Measurements from ENCODE around the gene OTUD6A.
"Not testable (repeated sequence)": the region's sequence is repeated elsewhere in the genome, so short reads cannot be mapped to it uniquely, and the experiment has no call there.

OTUD6A gene

GRCh38 chrX:70049406-70049805, 12.9 kb upstream of the OTUD6A start:
- no peak for DNase-seq

GRCh38 chrX:70049925-70050324, 12.3 kb upstream of the OTUD6A start, which contains the start of gene AWAT2:
TSS of gene AWAT2 (minus strand) at chrX:70049938. CDS start at chrX:70049932, 6 bp downstream.
- DNase-seq, result no peak

- no peak for DNase-seq
Measured at GRCh38 chrX:70052895-70053615, 9.2 kb upstream of the OTUD6A start.

DNA sequence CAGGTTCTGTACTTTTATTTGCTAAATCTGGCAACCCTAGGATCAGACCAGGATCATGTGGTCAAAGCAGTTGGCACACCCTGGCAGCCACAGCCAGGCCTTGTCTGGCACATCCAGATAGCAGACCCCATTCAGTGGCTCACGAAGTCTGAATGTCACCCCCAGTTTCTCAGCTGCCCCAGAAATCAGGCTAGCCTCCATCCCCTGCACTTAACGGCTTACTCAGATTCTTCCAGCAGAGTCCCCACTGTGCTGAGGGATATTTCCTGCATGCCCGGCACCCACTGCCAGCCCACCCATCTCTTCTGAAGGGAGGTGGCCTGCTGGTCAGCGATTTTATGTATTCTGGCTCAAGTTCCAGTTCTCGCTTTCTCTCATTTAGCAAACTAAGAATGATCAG, 7.9 kb upstream of the OTUD6A start:
- DNase-seq, result no peak

- DNase-seq, result no peak
Measured at GRCh38 chrX:70062961-70063550, 799 bp downstream of the OTUD6A start.

GRCh38 chrX:70066646-70067045, 4.4 kb downstream of the OTUD6A start:
- DNase-seq, result no peak

DNA sequence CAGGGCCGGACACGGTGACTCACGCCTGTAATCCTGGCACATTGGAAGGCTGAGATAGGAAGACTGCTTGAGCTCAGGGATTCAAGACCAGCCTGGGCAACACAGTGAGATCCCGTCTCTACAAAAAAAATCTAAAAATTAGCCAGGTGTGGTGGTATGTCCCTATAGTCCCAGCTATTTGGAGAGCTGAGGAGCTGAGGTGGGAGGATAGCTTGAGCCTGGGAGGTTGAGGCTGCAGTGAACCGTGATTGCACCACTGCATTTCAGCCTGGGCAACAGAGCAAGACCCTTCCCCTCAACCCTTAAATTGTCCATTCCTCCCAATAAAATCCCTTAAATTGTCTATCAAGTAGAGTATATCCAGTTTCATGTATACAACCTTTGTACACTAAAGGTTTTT, 17.0 kb downstream of the OTUD6A start:
- no peak for DNase-seq

GRCh38 chrX:70079870-70080269, 17.6 kb downstream of the OTUD6A start:
- DNase-seq, result no peak

- DNase-seq, result no peak
Measured at GRCh38 chrX:70082723-70083122, 20.5 kb downstream of the OTUD6A start.

- no peak for DNase-seq
Measured at GRCh38 chrX:70084592-70085240, 22.5 kb downstream of the OTUD6A start.

GRCh38 chrX:70087857-70088630, 25.8 kb downstream of the OTUD6A start:
- DNase-seq, result no peak

DNA sequence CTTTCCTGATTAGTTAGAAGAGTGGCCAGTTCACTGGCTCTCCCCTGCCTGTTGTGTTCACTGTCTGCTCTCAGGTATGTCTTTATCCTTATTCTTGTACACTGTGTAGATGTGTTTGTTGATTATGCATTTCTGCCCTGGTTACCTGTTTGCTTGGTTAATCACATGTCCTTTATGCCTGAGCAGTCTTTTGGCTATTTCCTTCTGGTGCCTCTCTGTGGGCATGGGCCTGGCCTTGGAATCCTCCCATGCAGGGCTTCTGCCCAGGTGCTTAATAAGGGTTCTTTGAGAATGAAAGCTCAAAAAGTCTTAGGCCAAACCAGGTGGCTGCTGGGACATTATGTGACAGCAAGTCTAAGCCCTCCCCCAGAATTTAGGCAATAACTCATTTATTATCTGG, 26.5 kb downstream of the OTUD6A start:
- no peak for DNase-seq

- no peak for DNase-seq
Measured at GRCh38 chrX:70089604-70090297, 27.5 kb downstream of the OTUD6A start.

- no peak for DNase-seq
Measured at GRCh38 chrX:70092247-70092646, 30.0 kb downstream of the OTUD6A start.

GRCh38 chrX:70096052-70096451, 33.8 kb downstream of the OTUD6A start:
- no peak for DNase-seq

GRCh38 chrX:70105229-70105628, 43.0 kb downstream of the OTUD6A start:
- DNase-seq, result no peak

DNA sequence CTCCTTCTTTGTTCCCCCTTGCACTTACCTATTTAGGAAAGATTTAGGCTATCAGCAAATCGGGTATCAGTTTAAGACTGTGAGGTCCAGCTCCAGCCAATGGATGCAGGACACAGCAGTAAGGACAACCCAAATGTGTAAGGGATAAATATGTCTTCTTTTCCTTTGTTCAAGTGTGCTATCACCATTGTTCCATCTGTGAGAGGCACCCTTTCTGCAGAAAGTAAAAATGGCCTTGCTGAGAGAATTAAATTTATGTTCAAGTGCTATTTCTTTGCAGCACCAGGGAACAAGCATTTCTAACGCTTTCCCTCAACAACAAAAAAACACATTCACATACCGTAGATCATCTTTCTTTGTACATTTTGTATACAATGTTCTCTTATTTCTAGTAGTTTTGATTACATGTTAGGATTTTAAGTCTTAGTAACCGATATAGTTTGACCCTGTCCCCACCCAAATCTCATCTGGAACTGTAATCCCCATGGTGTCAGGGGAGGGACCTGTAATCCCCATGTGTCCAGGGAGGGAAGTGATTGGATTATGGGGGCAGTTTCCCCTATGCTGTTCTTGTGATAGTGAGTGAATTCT, 49.3 kb downstream of the OTUD6A start:
- not testable (repeated sequence) for DNase-seq

Measured in activated CD4-positive, alpha-beta T cell treated with anti-CD3 and anti-CD28 coated beads for 4 hours (primary cell).